ENCODE data around the gene RNF126.
"Not testable (repeated sequence)": the region's sequence is repeated elsewhere in the genome, so short reads cannot be mapped to it uniquely, and the experiment has no call there.

The RNF126 gene

DNA sequence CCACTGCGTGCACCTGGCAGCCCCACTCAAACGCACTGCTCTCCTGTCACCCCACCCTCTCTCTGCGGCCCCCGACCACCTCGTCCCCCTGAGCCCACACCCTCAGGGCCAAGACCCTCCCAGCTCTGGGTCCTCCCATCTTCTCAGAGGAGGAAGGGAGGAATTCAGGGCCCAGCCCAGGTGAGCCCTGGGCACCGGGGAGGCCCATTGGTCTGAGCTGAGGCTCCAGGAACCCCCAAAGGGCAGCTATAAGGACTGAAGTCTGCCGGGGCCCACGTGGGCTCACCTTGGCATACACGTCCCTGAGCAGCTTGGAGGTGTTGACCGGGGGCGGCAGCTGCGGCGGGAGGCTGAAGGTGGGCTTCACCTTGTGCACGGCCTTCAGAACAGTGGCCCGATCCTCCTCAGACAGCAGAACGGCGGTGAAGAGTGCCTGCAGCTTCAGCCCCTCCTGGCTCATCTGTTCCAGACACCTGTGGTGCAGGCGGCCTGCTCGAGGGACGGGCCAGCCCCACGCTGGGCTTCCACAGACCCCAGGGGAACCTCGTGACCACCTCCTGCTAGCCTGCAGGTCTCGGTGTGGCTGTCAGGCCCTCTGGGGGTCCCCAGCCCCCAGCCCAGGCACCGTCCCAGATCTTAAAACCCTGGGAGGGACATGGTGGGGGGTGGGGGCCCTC is 38.4 kb downstream of the RNF126 start:
- no peak for DNase-seq

GRCh38 chr19:623974-624373 is 39.0 kb downstream of the RNF126 start:
- no peak for DNase-seq

DNA sequence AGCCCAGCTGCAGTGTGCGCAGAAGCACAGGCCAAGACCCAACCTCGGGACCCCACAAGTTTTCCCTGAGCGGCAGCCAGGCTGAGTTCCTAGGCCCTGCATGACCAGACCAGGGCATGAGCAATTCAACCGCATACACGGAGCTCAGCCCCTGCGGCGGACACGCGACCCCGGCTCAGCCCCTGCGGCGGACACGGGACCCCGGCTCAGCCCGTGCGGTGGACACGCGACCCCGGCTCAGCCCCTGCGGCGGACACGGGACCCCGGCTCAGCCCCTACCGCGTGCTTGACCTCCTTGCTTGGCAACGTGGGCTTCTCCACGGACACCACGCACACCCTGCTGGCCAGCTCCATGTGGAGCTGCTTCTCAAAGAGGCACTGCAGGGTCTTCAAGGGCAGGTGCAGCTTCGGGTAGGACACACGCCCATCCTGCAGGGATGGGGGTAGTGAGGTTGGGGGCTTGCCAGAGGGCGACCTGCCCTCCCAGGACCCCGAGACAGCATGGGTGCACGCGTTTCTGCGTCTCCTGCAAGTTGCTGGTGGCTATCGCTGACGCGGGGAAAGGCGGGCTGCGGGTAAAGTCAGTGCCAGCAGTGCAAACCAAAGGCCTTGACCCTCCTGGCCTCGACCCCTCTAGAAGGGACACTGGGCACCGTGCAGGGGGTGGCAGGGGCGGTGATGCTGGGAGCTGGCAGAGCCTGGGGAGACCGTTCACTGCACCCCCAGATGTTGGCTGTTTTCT is 39.7 kb downstream of the RNF126 start:
- DNase-seq = no peak

- DNase-seq = no peak
Measured at GRCh38 chr19:622666-623065, 40.3 kb downstream of the RNF126 start.

- DNase-seq = no peak
Measured at GRCh38 chr19:621819-622218, 41.2 kb downstream of the RNF126 start.

DNA sequence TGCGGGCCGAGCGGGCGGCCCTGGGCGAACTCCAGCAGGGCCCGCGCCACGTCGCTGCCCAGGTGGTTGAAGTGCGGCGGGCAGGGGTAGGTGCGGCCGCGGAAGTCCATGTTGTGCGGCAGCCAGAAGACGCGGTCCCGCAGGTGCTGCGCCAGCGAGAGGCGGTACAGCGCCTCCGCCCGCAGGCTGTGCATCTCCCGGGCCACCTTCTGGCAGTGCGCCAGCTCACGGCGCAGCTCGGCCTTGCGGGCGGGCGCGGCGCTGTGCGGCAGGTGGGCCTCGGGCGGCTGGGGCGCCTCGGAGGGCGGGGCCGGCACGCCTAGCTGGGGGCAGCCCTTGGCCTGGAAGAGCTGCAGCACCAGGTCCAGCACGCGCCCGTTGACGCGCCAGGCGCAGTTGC is 41.8 kb downstream of the RNF126 start:
- not testable (repeated sequence) for DNase-seq

DNA sequence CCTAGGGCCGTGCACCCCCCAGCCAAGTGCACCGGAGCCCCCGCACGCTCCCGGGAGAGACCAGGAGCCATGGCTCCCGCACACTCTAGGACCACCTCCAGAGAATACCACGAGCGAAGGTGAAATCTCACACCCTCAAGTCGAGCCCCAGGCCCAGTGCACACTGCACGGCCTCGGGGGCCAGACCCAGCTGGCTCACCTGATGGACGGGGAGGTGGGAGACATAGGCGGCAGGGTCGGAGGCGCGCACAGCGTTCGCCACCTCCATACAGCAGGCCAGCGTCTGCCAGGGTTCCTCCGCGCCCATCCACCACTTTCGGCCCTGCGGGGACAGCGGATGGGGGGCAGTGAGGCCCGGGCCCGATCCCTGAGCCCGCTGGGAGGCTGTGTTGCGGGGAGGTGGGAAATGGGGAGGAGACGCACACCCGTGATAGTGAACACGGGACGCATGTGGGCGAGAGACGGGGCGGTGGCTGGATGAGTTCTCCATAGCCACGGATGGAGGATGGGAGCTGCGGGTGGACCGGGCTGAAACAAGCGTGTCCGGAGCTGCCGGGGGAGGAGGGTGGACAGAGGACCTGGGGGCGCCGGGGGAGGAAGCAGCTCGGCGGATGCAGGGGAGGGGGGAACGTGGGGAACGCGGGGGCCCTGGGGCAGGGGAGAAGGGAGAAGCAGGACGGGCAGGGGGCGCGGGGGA is 42.7 kb downstream of the RNF126 start:
- DNase-seq = no peak

GRCh38 chr19:619286-620002 is 43.6 kb downstream of the RNF126 start:
- DNase-seq = no peak

GRCh38 chr19:618674-619285 is 44.2 kb downstream of the RNF126 start:
- DNase-seq = no peak

DNA sequence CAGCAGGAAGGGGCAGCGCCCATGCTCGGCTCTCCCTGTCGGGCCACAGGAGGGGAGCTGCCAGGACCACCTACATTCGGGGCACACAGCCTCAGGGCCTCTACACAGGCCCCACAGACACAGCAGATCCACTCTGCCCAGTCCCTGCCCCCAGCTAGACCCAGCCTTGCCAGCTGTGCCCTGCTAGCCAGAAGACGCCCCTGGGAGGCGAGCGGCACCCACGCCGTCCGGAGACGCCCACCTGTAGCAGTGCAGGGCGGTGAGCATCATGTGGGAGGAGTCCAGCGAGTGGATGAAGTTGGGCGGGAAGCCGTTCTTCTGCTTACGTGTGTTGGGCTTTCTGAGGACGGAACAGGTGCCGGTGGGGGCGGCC is 44.8 kb downstream of the RNF126 start:
- DNase-seq = no peak

GRCh38 chr19:617551-618246 is 45.3 kb downstream of the RNF126 start:
- DNase-seq = no peak

DNA sequence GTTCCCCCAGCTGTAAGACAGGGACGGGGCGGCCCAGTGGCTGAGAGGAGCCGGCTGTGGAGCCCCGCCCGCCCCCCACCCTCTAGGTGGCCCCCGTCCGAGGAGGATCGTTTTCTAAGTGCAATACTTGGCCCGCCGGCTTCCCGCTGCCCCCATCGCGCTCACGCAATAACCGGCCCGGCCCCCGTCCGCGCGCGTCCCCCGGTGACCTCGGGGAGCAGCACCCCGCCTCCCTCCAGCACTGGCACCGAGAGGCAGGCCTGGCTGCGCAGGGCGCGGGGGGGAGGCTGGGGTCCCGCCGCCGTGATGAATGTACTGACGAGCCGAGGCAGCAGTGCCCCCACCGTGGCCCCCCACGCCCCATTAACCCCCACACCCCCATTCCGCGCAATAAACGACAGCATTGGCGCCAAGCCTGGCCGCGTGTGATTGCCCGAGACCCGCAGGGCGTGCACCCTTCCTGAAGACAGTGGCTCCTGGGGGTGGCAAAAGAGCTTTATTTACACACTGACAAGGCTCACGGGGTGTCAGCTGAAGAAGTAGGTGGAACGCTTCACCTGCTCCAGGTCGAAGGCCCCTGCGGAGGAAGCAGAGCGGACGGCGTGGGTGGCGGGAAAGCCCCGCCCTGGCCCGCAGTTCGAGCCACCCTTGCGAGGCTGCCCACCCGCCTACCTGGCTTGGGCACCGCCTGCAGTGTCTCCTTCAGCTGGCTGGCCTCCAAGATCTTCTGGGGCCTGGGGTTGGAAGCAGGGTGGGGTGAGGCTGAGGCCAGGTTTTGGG is 46.1 kb downstream of the RNF126 start:
- DNase-seq = no peak

DNA sequence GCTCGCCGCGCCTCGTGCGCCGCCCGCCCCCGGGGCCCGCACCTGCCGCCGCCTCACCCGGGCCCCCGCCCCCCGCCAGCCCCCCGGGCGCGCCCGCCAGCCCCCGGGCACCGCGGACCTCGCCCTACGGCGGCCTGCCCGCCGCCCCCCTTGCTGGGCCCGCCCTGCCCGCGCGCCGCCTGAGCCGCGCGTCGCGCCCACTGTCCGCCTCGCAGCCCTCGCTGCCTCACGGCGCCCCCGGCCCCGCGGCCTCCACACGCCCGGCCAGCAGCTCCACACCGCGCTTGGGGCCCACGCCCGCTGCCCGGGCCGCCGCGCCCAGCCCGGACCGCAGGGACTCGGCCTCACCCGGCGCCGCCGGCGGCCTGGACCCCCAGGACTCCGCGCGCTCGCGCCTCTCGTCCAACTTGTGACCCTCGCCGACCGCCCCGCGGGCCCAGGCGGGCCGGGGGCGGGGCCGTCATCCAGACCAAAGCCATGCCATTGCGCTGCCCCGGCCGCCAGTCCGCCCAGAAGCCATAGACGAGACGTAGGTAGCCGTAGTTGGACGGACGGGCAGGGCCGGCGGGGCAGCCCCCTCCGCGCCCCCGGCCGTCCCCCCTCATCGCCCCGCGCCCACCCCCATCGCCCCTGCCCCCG is 46.8 kb downstream of the RNF126 start:
- no peak for DNase-seq

GRCh38 chr19:615619-616018 is 47.4 kb downstream of the RNF126 start:
- no peak for DNase-seq

DNA sequence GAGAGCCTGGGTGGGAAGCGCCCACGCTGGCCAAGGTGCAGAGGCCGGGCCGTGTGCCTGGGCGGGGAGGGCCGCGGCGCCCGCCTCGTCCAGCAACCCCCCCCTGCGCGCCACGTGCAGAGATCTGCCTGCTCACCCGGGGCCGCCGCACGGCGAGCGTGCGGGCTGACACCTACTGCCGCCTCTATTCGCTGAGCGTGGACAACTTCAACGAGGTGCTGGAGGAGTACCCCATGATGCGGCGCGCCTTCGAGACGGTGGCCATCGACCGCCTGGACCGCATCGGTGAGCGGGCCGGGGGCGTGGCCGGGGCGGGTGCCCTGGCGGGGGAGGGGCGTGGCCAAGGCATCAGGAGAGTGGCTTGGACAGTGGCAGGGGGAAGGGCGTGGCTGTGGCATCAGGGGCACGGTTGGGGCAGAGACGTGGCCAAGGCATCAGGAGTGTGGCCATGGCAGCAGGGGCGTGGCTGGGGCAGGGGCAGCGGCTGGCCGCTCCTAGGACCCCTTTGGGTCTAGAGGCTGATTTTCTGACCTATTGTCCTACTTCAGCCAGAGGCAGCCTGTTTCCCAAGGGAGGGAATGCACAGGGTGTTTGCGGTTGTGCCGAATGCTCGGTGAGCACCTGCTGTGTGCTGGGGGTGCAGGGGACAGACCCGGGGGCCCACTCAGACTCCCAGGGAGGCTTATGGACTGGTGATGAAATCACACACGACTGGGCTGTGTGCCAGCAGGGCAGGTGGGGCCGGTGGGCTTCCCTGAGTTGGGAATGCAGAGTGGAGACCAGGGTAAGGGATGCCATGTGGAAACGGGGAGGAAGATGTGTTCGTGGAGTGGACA is 49.1 kb downstream of the RNF126 start:
- no peak for DNase-seq

DNA sequence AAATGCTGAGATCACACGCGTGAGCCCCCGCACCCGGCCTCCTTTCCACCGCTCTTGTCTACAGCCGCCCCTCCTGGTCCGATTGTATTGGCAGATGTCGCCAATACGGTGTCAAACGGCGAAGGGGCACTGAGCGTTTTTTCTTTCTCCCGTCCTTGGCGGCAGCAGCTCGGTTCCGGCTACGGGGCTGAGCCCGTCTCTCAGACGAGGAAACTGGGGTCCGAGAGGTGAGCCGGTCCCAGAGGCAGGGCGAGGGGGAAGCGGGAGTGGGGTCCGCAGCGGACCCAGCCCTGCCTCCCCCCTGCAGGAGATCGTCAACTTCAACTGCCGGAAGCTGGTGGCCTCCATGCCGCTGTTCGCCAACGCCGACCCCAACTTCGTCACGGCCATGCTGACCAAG is 50.1 kb downstream of the RNF126 start:
- DNase-seq = no peak

DNA sequence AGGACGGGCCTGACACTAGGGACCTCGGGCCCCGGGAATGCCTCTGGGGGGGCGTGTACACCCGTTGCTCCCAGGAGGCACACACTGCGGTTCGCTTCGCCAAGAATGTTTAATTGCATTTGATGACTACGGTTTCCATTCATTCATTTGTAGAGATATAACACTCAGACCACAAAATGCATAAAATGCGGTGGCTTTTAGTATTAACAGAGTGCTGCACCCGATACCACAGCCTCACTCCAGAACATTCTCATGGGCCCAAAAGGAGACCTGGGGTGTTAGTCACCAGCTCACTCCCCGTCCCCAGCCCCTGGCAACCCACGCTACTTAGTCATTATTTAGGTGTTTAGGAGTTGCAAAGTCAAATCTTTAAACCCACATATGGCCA is 51.5 kb downstream of the RNF126 start:
- DNase-seq = no peak

- no peak for DNase-seq
Measured at GRCh38 chr19:610801-611480, 52.1 kb downstream of the RNF126 start.

DNA sequence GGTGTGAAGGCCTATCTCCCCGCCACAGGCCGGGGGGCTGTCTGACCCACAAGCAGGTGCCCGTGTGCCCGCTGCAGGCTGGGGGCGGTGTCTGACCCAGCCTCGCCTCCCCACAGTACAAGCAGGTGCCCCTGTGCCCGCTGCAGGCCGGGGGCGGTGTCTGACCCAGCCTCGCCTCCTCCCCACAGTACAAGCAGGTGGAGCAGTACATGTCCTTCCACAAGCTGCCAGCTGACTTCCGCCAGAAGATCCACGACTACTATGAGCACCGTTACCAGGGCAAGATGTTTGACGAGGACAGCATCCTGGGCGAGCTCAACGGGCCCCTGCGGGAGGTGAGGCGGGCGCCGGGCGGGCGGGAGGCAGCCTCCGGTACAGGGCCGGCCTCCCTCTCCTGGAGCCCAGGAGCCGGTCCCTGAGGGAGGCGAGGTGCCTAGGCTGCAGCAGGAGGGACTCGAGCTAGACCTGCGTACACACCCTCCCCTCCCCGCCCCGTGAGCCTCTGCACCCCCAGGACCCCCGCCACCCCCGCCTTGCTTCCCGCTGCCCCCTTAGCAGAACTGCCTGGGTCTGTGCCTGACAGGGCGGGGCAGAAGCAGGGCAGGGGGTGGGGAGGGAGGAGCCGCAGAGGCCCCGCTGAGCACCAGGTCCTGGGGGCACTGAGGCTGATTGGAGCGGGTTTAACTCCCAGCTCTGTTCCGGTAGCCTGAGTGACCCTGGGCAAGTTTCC is 52.8 kb downstream of the RNF126 start:
- no peak for DNase-seq

Data from hippocampal formation (tissue), 2 donors.